Superior temporal gyrus (tissue), 1 donor: ENCODE data around the gene TDRD12.
"Not testable (repeated sequence)": the region's sequence is repeated elsewhere in the genome, so short reads cannot be mapped to it uniquely, and the experiment has no call there.

ENCODE experiments used
- DNase-seq: peaks from one replicate; pipeline ENCODE4 v3.0.0-alpha.2; 2016; ENCODE audit errors: extremely low spot score

Gene TDRD12

GRCh38 chr19:32691952-32692726, 27.4 kb upstream of the TDRD12 start:
- peak; percentile 56 for DNase-seq

GRCh38 chr19:32692727-32693061, 26.9 kb upstream of the TDRD12 start:
- no peak for DNase-seq

DNA sequence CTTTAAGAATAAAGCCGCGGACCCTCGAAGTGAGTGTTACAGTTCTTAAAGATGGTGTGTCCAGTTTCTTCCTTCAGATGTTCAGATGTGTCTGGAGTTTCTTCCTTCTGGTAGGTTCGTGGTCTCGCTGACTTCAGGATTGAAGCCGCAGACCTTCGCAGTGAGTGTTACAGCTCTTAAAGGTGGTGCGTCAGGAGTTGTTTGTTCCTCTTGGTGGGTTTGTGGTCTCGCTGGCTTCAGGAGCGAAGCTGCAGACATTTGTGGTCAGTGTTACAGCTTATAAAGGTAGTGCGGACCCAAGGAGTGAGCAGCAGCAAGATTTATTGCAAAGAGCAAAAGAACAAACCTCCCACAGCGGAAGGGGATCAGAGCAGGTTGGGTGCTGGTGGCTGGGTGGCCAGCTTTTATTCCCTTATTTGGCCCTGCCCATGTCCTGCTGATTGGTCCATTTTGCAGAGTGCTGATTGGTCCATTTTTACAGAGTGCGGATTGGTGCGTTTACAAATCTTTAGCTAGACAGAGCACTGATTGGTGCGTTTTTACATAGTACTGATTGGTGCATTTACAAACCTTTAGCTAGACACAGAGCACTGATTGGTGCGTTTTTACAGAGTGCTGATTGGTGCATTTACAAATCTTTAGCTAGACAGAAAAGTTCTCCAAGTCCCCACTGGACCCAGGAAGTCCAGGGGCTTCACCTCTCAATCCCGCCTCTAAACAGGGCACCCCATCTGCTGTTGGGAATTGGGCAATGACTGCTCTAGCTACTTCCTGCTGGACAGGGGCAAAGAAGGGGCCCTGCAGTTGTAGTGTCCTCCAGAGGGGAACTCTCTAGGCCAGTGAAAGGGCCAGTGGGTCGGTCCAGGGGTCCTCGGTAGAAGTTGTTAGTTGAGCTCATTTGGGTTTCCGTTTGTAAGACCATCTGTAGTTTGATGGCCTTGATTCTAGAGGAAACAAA, 26.1 kb upstream of the TDRD12 start:
- DNase-seq, result not testable (repeated sequence)

- not testable (repeated sequence) for DNase-seq
These were observed 25.3 kb upstream of the TDRD12 start for GRCh38 chr19:32694316-32694715.

DNA sequence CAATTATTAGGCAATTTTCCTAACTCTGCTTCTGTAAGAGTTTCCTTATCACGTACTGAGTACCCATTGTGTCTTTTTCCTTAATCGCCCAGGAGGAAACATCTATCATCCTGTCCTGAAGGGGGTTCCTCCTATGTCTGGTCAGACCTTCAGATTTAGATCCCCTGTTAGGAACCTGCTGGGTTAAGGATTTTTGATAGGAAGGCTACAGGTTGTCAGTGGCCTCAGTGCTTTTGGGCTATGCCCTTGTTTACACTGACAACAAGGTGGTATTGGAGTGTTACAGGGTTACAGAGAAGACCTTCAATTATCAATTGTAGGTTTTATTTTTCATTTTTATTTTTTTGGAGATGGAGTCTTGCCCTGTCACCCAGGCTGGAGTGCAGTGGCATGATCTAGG, 24.7 kb upstream of the TDRD12 start:
- not testable (repeated sequence) for DNase-seq

DNA sequence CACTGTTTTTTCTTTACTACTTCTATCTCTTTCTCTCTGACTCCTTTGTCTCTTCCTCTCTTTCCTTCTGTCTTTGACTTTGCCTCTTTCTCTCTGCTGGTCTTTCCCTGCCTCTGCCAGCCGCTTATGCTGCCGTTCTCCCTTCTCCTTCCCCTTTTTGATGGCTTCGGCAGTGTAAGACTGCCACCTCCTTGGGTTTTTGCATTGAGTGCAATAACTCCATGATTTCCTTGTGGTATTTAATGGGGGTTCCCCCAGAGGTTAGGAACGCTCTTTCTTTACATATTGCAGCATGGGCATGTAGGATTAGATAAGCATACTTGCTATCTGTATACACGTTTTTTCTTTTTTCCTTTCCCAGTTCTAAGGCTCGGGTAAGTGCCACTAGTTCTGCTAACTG, 24.1 kb upstream of the TDRD12 start:
- DNase-seq, result not testable (repeated sequence)

DNA sequence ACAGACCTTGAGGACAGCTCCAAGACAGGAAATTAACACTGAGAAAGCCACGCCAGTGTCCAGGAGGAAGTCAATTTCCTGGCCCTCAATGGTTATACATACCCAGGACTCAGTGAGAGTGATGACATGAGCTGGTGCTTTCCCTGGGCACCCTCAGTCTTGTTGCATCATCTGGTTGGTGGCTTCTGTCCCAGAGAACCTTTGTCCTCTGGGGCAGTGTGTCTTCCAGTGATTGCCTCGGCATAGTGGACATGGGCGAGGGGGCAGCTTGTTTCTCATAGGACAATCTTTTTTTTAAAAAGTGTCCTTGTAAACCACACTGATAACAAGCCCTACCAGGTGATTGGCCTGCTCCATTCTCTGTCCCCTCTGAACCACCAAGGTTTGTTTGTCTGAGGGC, 22.8 kb upstream of the TDRD12 start:
- not testable (repeated sequence) for DNase-seq

- DNase-seq, result not testable (repeated sequence)
These were observed 19.4 kb upstream of the TDRD12 start for GRCh38 chr19:32700129-32700528.

DNA sequence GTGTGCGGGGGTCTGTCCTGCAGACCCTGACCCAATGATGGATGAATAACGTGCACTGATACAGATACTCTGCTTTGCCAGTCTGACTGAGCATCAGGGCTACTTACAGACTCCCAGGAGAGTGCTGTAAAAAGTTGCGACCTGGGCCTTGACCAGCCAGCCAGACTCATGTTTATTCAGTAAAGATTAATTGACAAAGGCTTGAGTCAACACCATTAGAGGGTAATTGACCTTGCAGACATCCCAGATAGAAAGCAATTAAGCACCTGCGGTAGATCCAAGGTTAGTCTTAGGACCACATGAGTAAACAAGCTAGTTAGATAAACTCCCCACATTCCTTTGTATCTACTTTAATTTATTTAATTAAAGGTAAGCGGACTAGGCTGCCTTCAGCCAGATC, 17.6 kb upstream of the TDRD12 start:
- DNase-seq, result no peak

GRCh38 chr19:32704006-32704405, 15.6 kb upstream of the TDRD12 start:
- not testable (repeated sequence) for DNase-seq

DNA sequence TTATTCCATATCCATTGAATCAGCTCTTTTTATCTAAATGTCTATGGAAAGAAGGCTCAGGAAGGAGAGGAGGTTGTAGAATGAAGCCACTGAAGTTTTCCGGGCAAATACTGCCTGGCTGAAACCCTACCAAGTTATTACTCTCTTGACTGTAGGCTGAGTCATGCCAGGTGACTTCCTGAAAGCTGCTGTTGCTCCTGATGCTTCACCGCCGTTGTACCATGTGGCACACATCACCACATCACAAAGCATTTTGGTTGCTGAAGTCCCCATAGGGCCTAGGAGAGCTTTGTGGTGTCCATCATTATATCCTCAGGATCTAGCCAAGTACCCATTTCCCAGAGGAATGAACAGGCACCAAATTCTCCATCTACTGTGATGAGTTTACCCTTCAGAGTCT, 11.1 kb upstream of the TDRD12 start:
- no peak for DNase-seq

DNA sequence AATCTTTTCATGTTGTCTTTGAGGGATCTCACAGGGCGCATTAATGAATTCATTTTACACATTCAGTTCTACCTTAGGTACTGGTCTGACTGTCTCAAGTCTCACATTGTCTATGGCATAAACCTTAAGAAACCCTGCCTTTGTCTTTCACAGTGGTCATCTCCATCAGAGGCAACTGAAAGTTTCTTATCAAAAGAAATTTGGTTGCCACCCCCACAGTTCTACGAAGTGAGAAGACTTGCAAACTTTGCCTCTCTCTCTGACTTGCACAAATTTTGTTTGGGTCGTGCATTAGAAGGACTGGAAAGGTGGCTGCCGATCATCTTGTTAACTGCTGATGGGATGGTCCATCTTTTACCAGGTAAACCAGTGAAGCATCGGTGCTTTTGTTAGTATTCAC, 10.5 kb upstream of the TDRD12 start:
- DNase-seq, result no peak

GRCh38 chr19:32711747-32712146, 7.8 kb upstream of the TDRD12 start:
- DNase-seq, result no peak

- DNase-seq, result not testable (repeated sequence)
These were observed 3.4 kb upstream of the TDRD12 start for GRCh38 chr19:32716203-32716602.

GRCh38 chr19:32717496-32717895, 2.1 kb upstream of the TDRD12 start:
- no peak for DNase-seq

DNA sequence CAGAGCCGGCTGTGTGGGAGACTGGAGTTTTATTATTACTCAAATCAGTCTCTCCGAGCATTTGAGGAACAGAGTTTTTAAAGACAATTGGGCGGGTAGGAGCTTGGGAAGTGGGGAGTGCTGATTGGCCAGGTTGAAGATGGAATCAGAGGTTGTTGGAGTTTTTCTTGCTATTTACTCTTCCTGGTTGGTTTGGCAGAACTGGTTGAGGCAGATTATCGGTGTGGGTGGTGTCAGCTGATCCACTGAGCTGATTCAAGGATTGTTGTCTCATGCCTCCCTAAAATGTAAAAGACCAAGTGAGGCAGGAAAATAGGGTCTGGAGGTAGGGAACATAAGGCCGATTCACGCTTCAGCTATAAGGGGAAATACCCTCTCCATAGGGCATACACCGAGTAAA, 1.3 kb upstream of the TDRD12 start:
- no peak for DNase-seq

DNA sequence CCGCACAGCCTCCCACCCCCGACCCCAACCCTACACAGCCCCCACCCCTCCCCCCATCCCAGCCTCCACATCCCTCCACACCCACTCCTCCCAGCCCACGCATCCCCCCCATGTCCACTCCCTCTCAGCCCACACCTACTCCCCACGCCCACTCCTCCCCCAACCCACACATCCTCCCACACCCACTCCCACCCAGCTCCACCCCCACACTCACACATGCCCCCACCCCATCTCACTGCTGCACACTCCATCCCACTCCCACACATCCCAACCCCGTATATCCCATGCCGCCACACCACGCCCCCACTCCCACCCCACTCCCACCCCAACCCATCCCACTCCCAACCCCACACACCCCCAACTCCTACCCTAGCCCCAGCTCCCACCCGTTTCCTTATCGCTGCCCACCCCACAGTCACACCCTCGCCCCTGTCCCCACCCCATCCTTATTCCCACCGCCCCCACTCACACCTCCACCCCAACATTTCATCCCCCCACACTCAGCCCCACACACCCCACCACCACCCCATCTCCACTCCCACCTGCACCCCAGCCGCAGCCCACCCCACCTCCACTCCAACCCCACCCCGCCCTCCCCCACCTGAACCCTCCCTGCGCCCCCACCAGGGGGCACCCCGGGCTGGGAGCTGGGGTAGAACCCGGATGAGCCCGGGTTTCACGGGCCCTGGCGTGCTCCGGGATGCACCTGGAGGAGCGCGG, 809 bp downstream of the TDRD12 start:
- no peak for DNase-seq

DNA sequence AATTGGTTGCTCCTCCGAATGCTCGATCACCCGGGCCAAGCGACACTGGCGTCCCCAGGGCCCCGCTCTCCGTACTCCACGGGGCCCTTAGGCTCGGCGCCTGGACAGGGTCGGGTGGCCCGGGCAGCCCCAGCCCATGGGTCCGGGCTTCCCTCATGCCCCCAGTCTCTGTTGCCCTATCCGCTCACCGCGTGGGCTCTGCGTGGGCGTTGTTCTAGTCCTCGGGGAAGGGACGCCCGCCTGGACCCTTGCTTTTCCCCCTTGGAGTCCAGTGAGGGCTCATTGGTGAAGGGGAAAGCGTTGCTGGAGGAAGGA, 1.3 kb downstream of the TDRD12 start:
- no peak for DNase-seq

GRCh38 chr19:32735936-32736335, 16.4 kb downstream of the TDRD12 start:
- DNase-seq, result no peak

GRCh38 chr19:32743021-32743420, 23.5 kb downstream of the TDRD12 start:
- DNase-seq, result no peak

- DNase-seq, result no peak
These were observed 23.9 kb downstream of the TDRD12 start for GRCh38 chr19:32743447-32743846.

DNA sequence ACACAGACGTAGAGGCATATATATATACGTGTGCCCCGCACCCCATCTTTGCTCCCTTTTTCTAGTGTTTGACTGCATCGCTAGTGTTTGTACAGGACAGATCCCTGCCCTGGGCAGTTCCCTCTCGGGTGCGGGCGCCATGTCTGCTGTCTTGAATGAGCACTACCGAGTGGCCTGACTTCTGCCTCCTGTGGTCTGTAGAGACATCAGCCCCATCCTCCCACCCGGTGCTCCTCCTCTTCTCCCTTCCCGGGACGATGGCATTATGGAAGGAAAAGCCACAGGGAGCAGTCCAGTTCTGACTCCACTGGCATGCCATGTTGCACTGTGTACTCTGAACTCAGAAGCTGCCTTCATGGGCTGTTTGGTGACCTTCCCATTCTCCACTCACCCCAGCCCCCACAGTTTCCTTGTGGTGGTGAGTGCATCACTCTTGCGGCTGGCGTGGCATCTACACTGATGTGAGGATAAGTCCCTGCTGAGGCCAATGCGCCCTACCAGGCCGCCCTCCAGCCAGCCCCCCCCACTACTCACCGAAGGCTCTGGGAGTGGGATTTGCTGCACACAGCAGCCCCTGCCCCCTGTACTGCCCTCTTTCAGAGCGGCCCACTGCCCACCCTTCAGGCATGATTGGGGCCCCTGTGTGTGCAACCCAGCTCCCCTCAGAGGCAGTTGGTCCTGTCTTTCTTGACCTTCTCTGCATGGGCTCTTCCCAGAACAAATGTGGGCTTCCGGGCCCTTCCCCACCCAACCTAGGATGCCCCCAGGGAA, 25.2 kb downstream of the TDRD12 start:
- DNase-seq, result no peak
